H1 (cell line): ENCODE data around the gene CD160. TPM values are rescaled to one million over a fixed set of nuclear protein-coding genes. Genes with fewer than 3 reads are reported as not detected.

Source experiments
- CTCF ChIA-PET: fragments of 300-600 bp; sonication (Branson Sonifier 250); formaldehyde crosslinking; loops from one replicate; lab custom pipeline; 2021; ENCODE audit not compliant: partially characterized antibody; lab: Charles Lee
- POLR2A ChIA-PET: fragments of 300-600 bp; sonication (Branson Sonifier 250); formaldehyde crosslinking; loops from one replicate; lab custom pipeline; 2021; ENCODE audit warnings: inconsistent platforms; ENCODE audit not compliant: partially characterized antibody; lab: Charles Lee
- DNase-seq, 2 experiments: peaks; one replicate each; pipeline versions ENCODE4 v3.0.0 to v3.0.0-alpha.2; 2010 to 2022; ENCODE audit warnings: low spot score in 2 of 2, low read depth in 1 of 2, mixed read lengths in 1 of 2
- FAIRE-seq: peaks from 2 replicates; lab custom pipeline; 2011; peaks lifted over from hg19 to GRCh38; lab: Jason Lieb, UNC
- H2AFZ ChIP-seq: 2 replicates; pipeline ENCODE4 v1.8.1; 2012; ENCODE audit warnings: low read length, inconsistent platforms
- H2AK5ac ChIP-seq: 2 replicates; pipeline ENCODE4 v1.6.1; 2013; ENCODE audit warnings: low read depth, low read length
- H2BK120ac ChIP-seq: replicated peaks from 2 replicates; pipeline ENCODE3; 2013; ENCODE audit warnings: low read depth, low read length, inconsistent platforms
- H2BK12ac ChIP-seq: 2 replicates; pipeline ENCODE4 v1.6.1; 2013; ENCODE audit warnings: low read depth, low read length
- H2BK15ac ChIP-seq: 2 replicates; pipeline ENCODE4 v1.6.1; 2013; ENCODE audit warnings: low read length
- H2BK20ac ChIP-seq: 2 replicates; pipeline ENCODE4 v1.6.1; 2013; ENCODE audit warnings: low read length
- H2BK5ac ChIP-seq: 2 replicates; pipeline ENCODE4 v1.6.1; 2013; ENCODE audit warnings: low read depth, low read length
- H3K14ac ChIP-seq: 2 replicates; pipeline ENCODE4 v1.6.1; 2013; ENCODE audit warnings: inconsistent platforms; ENCODE audit not compliant: insufficient read length
- H3K18ac ChIP-seq: 2 replicates; pipeline ENCODE4 v1.6.1; 2013; ENCODE audit warnings: low read length; ENCODE audit errors: extremely low read depth
- H3K23ac ChIP-seq: 2 replicates; pipeline ENCODE4 v1.6.1; 2013; ENCODE audit warnings: inconsistent platforms; ENCODE audit not compliant: insufficient read length
- H3K23me2 ChIP-seq: 2 replicates; pipeline ENCODE4 v1.6.1; 2013; ENCODE audit warnings: low read depth, low read length
- H3K27ac ChIP-seq: 2 replicates; pipeline ENCODE4 v1.6.1; 2011; ENCODE audit warnings: low read depth, low read length, inconsistent platforms
- H3K27me3 ChIP-seq, 4 experiments: replicated peaks in 1 of 4; 1 replicate in 1 of 4; 2 replicates in 3 of 4; pipeline versions ENCODE4 v1.6.1 to v1.8.1; 2011 to 2013; ENCODE audit warnings: low read length in 3 of 4, mild to moderate bottlenecking in 3 of 4, inconsistent platforms in 2 of 4, mixed read lengths in 2 of 4, moderate library complexity in 1 of 4; ENCODE audit not compliant: control insufficient read depth in 3 of 4, insufficient read depth in 3 of 4; ENCODE audit errors: extremely low read depth in 1 of 4
- H3K36me3 ChIP-seq, 4 experiments: 2 replicates each; pipeline versions ENCODE4 v1.6.1 to v1.8.1; 2011 to 2013; ENCODE audit warnings: mild to moderate bottlenecking in 4 of 4, low read length in 3 of 4, moderate library complexity in 2 of 4, control low read depth in 1 of 4, inconsistent platforms in 1 of 4; ENCODE audit not compliant: insufficient read depth in 4 of 4, control insufficient read depth in 2 of 4
- H3K4ac ChIP-seq: replicated peaks from 2 replicates; pipeline ENCODE3; 2013; ENCODE audit warnings: low read length, low read depth, mixed read lengths, inconsistent platforms; ENCODE audit not compliant: insufficient read length
- H3K4me1 ChIP-seq, 4 experiments: replicated peaks in 1 of 4; 1 replicate in 1 of 4; 2 replicates in 3 of 4; pipeline versions ENCODE4 v1.6.1 to v1.8.1; 2011 to 2013; ENCODE audit warnings: low read length in 3 of 4, inconsistent platforms in 2 of 4, mixed read lengths in 1 of 4; ENCODE audit not compliant: insufficient read depth in 4 of 4, control insufficient read depth in 3 of 4
- H3K4me2 ChIP-seq, 2 experiments: 2 replicates each; pipeline versions ENCODE4 v1.6.1 to v1.8.1; 2011 to 2013; ENCODE audit warnings: low read depth in 2 of 2, low read length in 2 of 2, control low read depth in 1 of 2, inconsistent platforms in 1 of 2, mild to moderate bottlenecking in 1 of 2; ENCODE audit not compliant: insufficient read depth in 1 of 2
- H3K4me3 ChIP-seq, 4 experiments: fragments of 200-600, 300-600 bp in 1 of 4; sonication (generic), shearing (Covaris generic), sonication (Bioruptor Twin) in 1 of 4; 2 replicates each; pipeline versions ENCODE4 v1.5.1 to v1.8.1; 2011 to 2016; ENCODE audit warnings: low read length in 4 of 4, low read depth in 3 of 4, control low read depth in 2 of 4, inconsistent platforms in 2 of 4, mild to moderate bottlenecking in 2 of 4, mixed read lengths in 1 of 4, moderate library complexity in 1 of 4; ENCODE audit not compliant: insufficient read depth in 2 of 4; ENCODE audit errors: extremely low read depth in 1 of 4
- H3K56ac ChIP-seq: replicated peaks from 2 replicates; pipeline ENCODE3; 2013; ENCODE audit warnings: low read depth, mild to moderate bottlenecking, mixed read lengths, low read length, inconsistent platforms; ENCODE audit not compliant: insufficient read length
- H3K79me1 ChIP-seq: 2 replicates; pipeline ENCODE4 v1.6.1; 2013; ENCODE audit warnings: low read depth, low read length, control low read depth
- H3K79me2 ChIP-seq, 2 experiments: 2 replicates each; pipeline versions ENCODE4 v1.6.1 to v1.8.1; 2012 to 2013; ENCODE audit warnings: low read length in 2 of 2, mild to moderate bottlenecking in 2 of 2, inconsistent platforms in 1 of 2; ENCODE audit not compliant: insufficient read depth in 2 of 2, control insufficient read depth in 1 of 2
- H3K9ac ChIP-seq, 4 experiments: replicated peaks in 1 of 4; 1 replicate in 1 of 4; 2 replicates in 3 of 4; pipeline versions ENCODE4 v1.6.1 to v1.8.1; 2011 to 2013; ENCODE audit warnings: low read depth in 3 of 4, low read length in 3 of 4, control low read depth in 2 of 4, mild to moderate bottlenecking in 2 of 4, moderate library complexity in 2 of 4, inconsistent platforms in 1 of 4; ENCODE audit errors: extremely low read depth in 1 of 4
- H3K9me3 ChIP-seq, 2 experiments: 2 replicates each; pipeline versions ENCODE4 v1.6.1 to v1.8.1; 2012 to 2013; ENCODE audit warnings: mild to moderate bottlenecking in 2 of 2, moderate library complexity in 2 of 2, control low read depth in 1 of 2, inconsistent platforms in 1 of 2, low read depth in 1 of 2, low read length in 1 of 2, mixed read lengths in 1 of 2; ENCODE audit not compliant: insufficient read depth in 2 of 2
- H4K20me1 ChIP-seq, 2 experiments: replicated peaks in 1 of 2; 2 replicates each; pipeline versions ENCODE3 to v1.8.1; 2011 to 2013; ENCODE audit warnings: inconsistent platforms in 2 of 2, low read length in 2 of 2, mild to moderate bottlenecking in 1 of 2; ENCODE audit not compliant: insufficient read depth in 2 of 2, control insufficient read depth in 1 of 2
- H4K5ac ChIP-seq: 2 replicates; pipeline ENCODE4 v1.6.1; 2013; ENCODE audit warnings: low read length, low read depth, mixed read lengths, inconsistent platforms; ENCODE audit not compliant: insufficient read length
- H4K8ac ChIP-seq: 2 replicates; pipeline ENCODE4 v1.8.0; 2013; ENCODE audit warnings: mild to moderate bottlenecking, moderate library complexity, low read length, inconsistent platforms; ENCODE audit not compliant: insufficient read depth; ENCODE audit errors: extremely low read depth
- H4K91ac ChIP-seq: replicated peaks from 2 replicates; pipeline ENCODE3; 2013; ENCODE audit warnings: low read length, mixed read lengths, inconsistent platforms; ENCODE audit not compliant: insufficient read length
- ATF2 ChIP-seq: IDR thresholded peaks from 2 replicates; pipeline ENCODE4 v1.6.1; 2012; ENCODE audit warnings: low read length, inconsistent platforms
- CBX5 ChIP-seq: fragments of 300-800, 300-1000 bp; sonication (generic); IDR thresholded peaks from 2 replicates; pipeline ENCODE4 v1.7.1; 2016; ENCODE audit warnings: antibody characterized with exemption, low read length, low read depth
- HDAC6 ChIP-seq: IDR thresholded peaks from one replicate; pipeline ENCODE4 v1.7.1; 2012; ENCODE audit warnings: low read depth, mild to moderate bottlenecking, inconsistent platforms, low read length, moderate library complexity
- SIX5 ChIP-seq: IDR thresholded peaks from 2 replicates; pipeline ENCODE4 v1.6.1; 2011; ENCODE audit warnings: mild to moderate bottlenecking, low read depth, low read length
- SP1 ChIP-seq: IDR thresholded peaks from 2 replicates; pipeline ENCODE4 v1.6.1; 2011; ENCODE audit warnings: low read depth, low read length
- ZNF274 ChIP-seq: IDR thresholded peaks from 2 replicates; pipeline ENCODE4 v1.7.0; 2012; ENCODE audit warnings: low read length, borderline replicate concordance; ENCODE audit errors: extremely low read depth
- WGBS, 2 experiments: shearing (Covaris generic) in 1 of 2; methylation state at CpG; one replicate each; pipeline versions ENCODE4 v1.1.6 to v1.1.7; 2013 to 2015; ENCODE audit warnings: low lambda C conversion rate in 2 of 2, mixed read lengths in 2 of 2, inconsistent platforms in 1 of 2, low coverage in 1 of 2, missing lambda C conversion rate in 1 of 2; ENCODE audit not compliant: insufficient replicate concordance in 2 of 2, insufficient coverage in 1 of 2, insufficient read length in 1 of 2; ENCODE audit errors: extremely low coverage in 1 of 2, missing lambda C conversion rate in 1 of 2; 5-methylcytosine and 5-hydroxymethylcytosine counted together
- polyA plus RNA-seq, 7 experiments: library from polyadenylated mRNA; depleted of rRNA in 3 of 7; stranded (reverse) in 5 of 7; unstranded in 2 of 7; fragments of >200 nt in 5 of 7; fragments of 200-250 nt in 2 of 7; gene quantifications; 1 replicate in 5 of 7; 2 replicates in 1 of 7; 4 replicates in 1 of 7; pipeline versions ENCODE4 v1.2.1 to v1.2.3, GENCODE V29; 2011 to 2013; ENCODE audit warnings: missing spikeins in 2 of 7, mixed read lengths in 2 of 7
- total RNA-seq: library from RNA; stranded (reverse); fragmentation: NEBNext Ultra II Directional; extraction: Animal tissue kit (Norgen Biotek cat#: 25700); gene quantifications from 2 replicates; pipeline ENCODE4 v1.2.1, GENCODE V29; 2021

The CD160 gene
- total and polyA plus RNA-seq, 2 of the 8 experiments (the other 6 are each of a cell fraction or from before 2014, with no cell fraction given), result not detected

GRCh38 chr1:145729196-145729595 lies 9.9 kb downstream of the CD160 start:
- Histone ChIP-seq H3K9me3 (no peaks in the 10 kb centered on the region), H2AK5ac (no peak overlapping the region), H2BK12ac (no peak overlapping the region), H2BK120ac (no peak overlapping the region), H3K56ac (no peak overlapping the region), H3K14ac (no peak overlapping the region), H2BK20ac (no peak overlapping the region), H2BK5ac (no peak overlapping the region), H2BK15ac (no peak overlapping the region), H3K23me2 (no peaks in the 10 kb centered on the region), H3K79me2 (no peaks in the 10 kb centered on the region), H3K27ac (no peak overlapping the region), H3K9ac (no peak overlapping the region), H3K4me2 (no peak overlapping the region), H2AFZ (no peak overlapping the region), H3K23ac (no peak overlapping the region), H3K4me1 (peaks cover 0 to 5% (median 0%) of the 10 kb centered on the region in 4 experiments; a peak in 3 of 7 replicates), H4K8ac (no peak overlapping the region), H3K18ac (no peak overlapping the region), H3K27me3 (no peaks in the 10 kb centered on the region), H4K5ac (no peak overlapping the region), H3K36me3 (no peaks in the 10 kb centered on the region), H3K79me1 (no peaks in the 10 kb centered on the region), H4K20me1 (no peaks in the 10 kb centered on the region), H3K4me3 (no peak overlapping the region), H4K91ac (no peak overlapping the region), H3K4ac (no peak overlapping the region)
- DNase-seq (no peak), FAIRE-seq (no peak)
- 81% methylated on average over 5 of the region's 5 CpGs; no CpG with 5 or more reads in 1 of the 2 experiments for WGBS, 2 experiments
- ChIA-PET CTCF (interaction anchor here (1.0 to 1.4 kb wide), 2 partner anchors 10 to 30 kb away, joined by 3 to 4 read pairs; no protein-coding TSS in a partner anchor), POLR2A (interaction anchor here (1.1 to 1.7 kb wide), 2 partner anchors 116 to 324 kb away, joined by 3 read pairs; partner anchors contain the start of gene NUDT17)
- TF ChIP-seq ZNF274, result no peak
- no peak for TF ChIP-seq SP1
- no peak for TF ChIP-seq SIX5
- no peak for TF ChIP-seq CBX5
- TF ChIP-seq ATF2, result no peak
- TF ChIP-seq HDAC6, result no peak
